A673 (cell line): ENCODE results near the gene KCND3. TPM values are rescaled to one million over a fixed set of nuclear protein-coding genes. Genes with fewer than 3 reads are reported as not detected.

Source experiments
- BruUV-seq: library from RNA; stranded (reverse); fragments of 400-500 nt; replicated peaks from 2 replicates; lab custom pipeline; 2021; lab: Mats Ljungman, UMichigan
- CTCF ChIA-PET: fragments of 300-600 bp; sonication (Branson Sonifier 250); formaldehyde crosslinking; loops from one replicate; lab custom pipeline; 2022; ENCODE audit warnings: antibody characterized with exemption; lab: Charles Lee
- POLR2A ChIA-PET: fragments of 300-600 bp; sonication (Branson Sonifier 250); formaldehyde crosslinking; loops from one replicate; lab custom pipeline; 2022; ENCODE audit warnings: antibody characterized with exemption; ENCODE audit not compliant: low non-redundant PET; lab: Charles Lee
- DNase-seq: peaks from one replicate; pipeline ENCODE4 v3.0.0-alpha.2; 2015; ENCODE audit warnings: low spot score
- H3K27ac ChIP-seq: fragments of 200-600 bp; sonication (generic); 2 replicates; pipeline ENCODE4 v1.5.1; 2016; ENCODE audit warnings: mixed run types, low read depth, mild to moderate bottlenecking, mixed read lengths, antibody characterized with exemption, low read length; ENCODE audit not compliant: poor library complexity, severe bottlenecking
- H3K27me3 ChIP-seq: fragments of 200-600 bp; sonication (generic); replicated peaks from 2 replicates; pipeline ENCODE4 v1.6.1; 2017; ENCODE audit warnings: mixed run types, low read depth, mild to moderate bottlenecking, mixed read lengths, antibody characterized with exemption, low read length; ENCODE audit not compliant: insufficient read depth, poor library complexity
- H3K36me3 ChIP-seq: fragments of 200-600 bp; sonication (generic); 2 replicates; pipeline ENCODE4 v1.6.1; 2016; ENCODE audit warnings: mixed run types, mild to moderate bottlenecking, mixed read lengths, antibody characterized with exemption, low read length; ENCODE audit not compliant: insufficient read depth, poor library complexity, severe bottlenecking
- H3K4me1 ChIP-seq: fragments of 200-600 bp; sonication (generic); 2 replicates; pipeline ENCODE4 v1.6.1; 2017; ENCODE audit warnings: mixed run types, mild to moderate bottlenecking, mixed read lengths, antibody characterized with exemption, low read length; ENCODE audit not compliant: insufficient read depth, poor library complexity, severe bottlenecking
- H3K4me3 ChIP-seq: fragments of 200-600 bp; sonication (generic); 2 replicates; pipeline ENCODE4 v1.5.1; 2016; ENCODE audit warnings: low read depth, mixed run types, mild to moderate bottlenecking, mixed read lengths, low read length; ENCODE audit not compliant: poor library complexity, severe bottlenecking
- H3K9me3 ChIP-seq: fragments of 200-600 bp; sonication (generic); 2 replicates; pipeline ENCODE4 v1.6.1; 2016; ENCODE audit warnings: mixed run types, low read depth, mild to moderate bottlenecking, mixed read lengths, antibody characterized with exemption, low read length; ENCODE audit not compliant: poor library complexity, severe bottlenecking
- CTCF ChIP-seq: fragments of 300-800, 200-600 bp; sonication (generic); conservative IDR thresholded peaks from 2 replicates; pipeline ENCODE4 v1.5.1; 2017; ENCODE audit warnings: low read depth, mild to moderate bottlenecking, antibody characterized with exemption, low read length, moderate library complexity, mixed read lengths
- EZH2 ChIP-seq: fragments of 200-600 bp; sonication (generic); IDR thresholded peaks from 2 replicates; pipeline ENCODE4 v1.6.1; 2017; ENCODE audit warnings: borderline replicate concordance, low read depth, mild to moderate bottlenecking, mixed read lengths, antibody characterized with exemption, low read length; ENCODE audit not compliant: poor library complexity, severe bottlenecking
- intact Hi-C: fragments of 100-400 bp; cut with micrococcal nuclease; formaldehyde crosslinking; loops from one replicate; pipeline ENCODE4 v1.10.0; 2022; ENCODE audit not compliant: unreplicated experiment
- total RNA-seq: library from RNA; stranded (reverse); gene quantifications from 2 replicates; pipeline ENCODE4 v1.2.3, GENCODE V29; 2021

KCND3 gene
- total RNA-seq, 1 experiment from 2014 or later, result not detected

- no peaks in the 10 kb centered on the region for H3K36me3 ChIP-seq
- H3K27ac ChIP-seq, result no peak overlapping the region
- peaks cover 86% of the 10 kb centered on the region for H3K27me3 ChIP-seq
- intact Hi-C loops, result no loop called here
- ChIA-PET POLR2A (no interaction called here), CTCF (no interaction called here)
- DNase-seq, result no peak
- no TSS peak for BruUV-seq
- no peak overlapping the region for H3K4me3 ChIP-seq
- no peaks in the 10 kb centered on the region for H3K4me1 ChIP-seq
- TF ChIP-seq CTCF (no peak), EZH2 (no peak)
- no peaks in the 10 kb centered on the region for H3K9me3 ChIP-seq
Measured at GRCh38 chr1:111878091-111878490, 111.4 kb downstream of the KCND3 start.

GRCh38 chr1:111876631-111877030 lies 112.8 kb downstream of the KCND3 start:
- BruUV-seq, result no TSS peak
- no peaks in the 10 kb centered on the region for H3K9me3 ChIP-seq
- TF ChIP-seq EZH2, result no peak
- TF ChIP-seq CTCF, result no peak
- DNase-seq, result no peak
- CTCF ChIA-PET, result no interaction called here
- no peaks in the 10 kb centered on the region for H3K4me1 ChIP-seq
- peaks cover 94% of the 10 kb centered on the region for H3K27me3 ChIP-seq
- H3K36me3 ChIP-seq, result no peaks in the 10 kb centered on the region
- H3K4me3 ChIP-seq, result no peak overlapping the region
- POLR2A ChIA-PET, result no interaction called here
- H3K27ac ChIP-seq, result no peak overlapping the region
- intact Hi-C loops, result no loop called here

GRCh38 chr1:111875640-111876039 lies 113.8 kb downstream of the KCND3 start:
- no TSS peak for BruUV-seq
- H3K36me3 ChIP-seq, result no peaks in the 10 kb centered on the region
- no peak overlapping the region for H3K4me3 ChIP-seq
- no peak for DNase-seq
- intact Hi-C loops, result no loop called here
- no peak overlapping the region for H3K27ac ChIP-seq
- H3K27me3 ChIP-seq, result peaks cover 88% of the 10 kb centered on the region
- POLR2A ChIA-PET, result no interaction called here
- TF ChIP-seq EZH2 (no peak), CTCF (no peak)
- CTCF ChIA-PET, result no interaction called here
- H3K9me3 ChIP-seq, result no peaks in the 10 kb centered on the region
- H3K4me1 ChIP-seq, result no peaks in the 10 kb centered on the region
